BLaER1 (cell line): Measurements from ENCODE around the gene RDH11.

Experiments used
- H3K27ac ChIP-seq: shearing (Covaris generic); formaldehyde crosslinking; 2 replicates; pipeline ENCODE4 v1.8.1; 2022
- H3K27me3 ChIP-seq: shearing (Covaris generic); formaldehyde crosslinking; 2 replicates; pipeline ENCODE4 v1.8.1; 2022
- H3K36me3 ChIP-seq: shearing (Covaris generic); formaldehyde crosslinking; 2 replicates; pipeline ENCODE4 v1.8.1; 2022
- H3K4me1 ChIP-seq: shearing (Covaris generic); formaldehyde crosslinking; 2 replicates; pipeline ENCODE4 v1.8.1; 2022
- H3K4me2 ChIP-seq: shearing (Covaris generic); formaldehyde crosslinking; 2 replicates; pipeline ENCODE4 v1.8.1; 2022
- H3K4me3 ChIP-seq: shearing (Covaris generic); formaldehyde crosslinking; 2 replicates; pipeline ENCODE4 v1.8.1; 2022
- H3K9ac ChIP-seq: shearing (Covaris generic); formaldehyde crosslinking; 2 replicates; pipeline ENCODE4 v1.8.1; 2022
- H3K9me3 ChIP-seq: shearing (Covaris generic); formaldehyde crosslinking; 2 replicates; pipeline ENCODE4 v1.8.1; 2022
- H4K20me1 ChIP-seq: shearing (Covaris generic); formaldehyde crosslinking; 2 replicates; pipeline ENCODE4 v1.8.1; 2022
- Cebpa-rat ChIP-seq: shearing (Covaris generic); IDR thresholded peaks from 2 replicates; pipeline ENCODE4 v1.8.1; 2022

The RDH11 gene, protein sequence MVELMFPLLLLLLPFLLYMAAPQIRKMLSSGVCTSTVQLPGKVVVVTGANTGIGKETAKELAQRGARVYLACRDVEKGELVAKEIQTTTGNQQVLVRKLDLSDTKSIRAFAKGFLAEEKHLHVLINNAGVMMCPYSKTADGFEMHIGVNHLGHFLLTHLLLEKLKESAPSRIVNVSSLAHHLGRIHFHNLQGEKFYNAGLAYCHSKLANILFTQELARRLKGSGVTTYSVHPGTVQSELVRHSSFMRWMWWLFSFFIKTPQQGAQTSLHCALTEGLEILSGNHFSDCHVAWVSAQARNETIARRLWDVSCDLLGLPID

GRCh38 chr14:67695394-67695949 lies at the start of gene RDH11:
Gene RDH11 (minus strand): TSS chr14:67695764. CDS start chr14:67695703, 61 bp downstream.
- H3K27ac ChIP-seq = peak within 1 kb of the TSS; percentile 77
- TF ChIP-seq Cebpa-rat = peak; percentile 89
- peaks cover 23% of the 10 kb centered on the region for H3K4me1 ChIP-seq
- H3K36me3 ChIP-seq = peaks cover 32% of the 10 kb centered on the region
- H3K4me2 ChIP-seq = peak within 1 kb of the TSS; percentile 82
- H3K27me3 ChIP-seq = no peaks in the 10 kb centered on the region
- no peaks in the 10 kb centered on the region for H3K9me3 ChIP-seq
- H3K4me3 ChIP-seq = peak within 1 kb of the TSS; percentile 89
- peaks cover 35% of the 10 kb centered on the region for H4K20me1 ChIP-seq
- peak within 1 kb of the TSS; percentile 86 for H3K9ac ChIP-seq

DNA sequence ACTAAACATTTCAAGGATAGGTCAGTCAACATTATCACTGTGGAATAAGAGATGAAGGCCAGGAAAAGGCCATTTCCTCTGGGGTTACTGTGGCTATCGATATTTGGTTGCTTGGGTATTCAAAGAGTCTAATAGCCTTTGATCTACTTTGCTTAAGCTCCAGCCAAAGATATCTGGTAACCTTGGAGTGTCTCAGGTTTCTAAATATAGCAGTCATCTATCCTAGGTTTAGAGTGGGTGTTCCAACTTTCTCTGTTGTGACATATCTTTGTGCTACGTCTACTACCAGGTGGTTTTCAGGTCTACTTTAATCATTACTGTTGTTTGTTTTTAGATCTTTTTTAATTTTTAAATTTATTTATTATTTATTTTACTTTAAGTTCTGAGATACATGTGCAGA lies 48.5 kb upstream of the RDH11 start:
- Histone ChIP-seq H3K27ac (no peak overlapping the region), H3K4me3 (no peak overlapping the region), H3K4me2 (no peak overlapping the region), H3K9me3 (no peaks in the 10 kb centered on the region), H3K9ac (no peak overlapping the region), H3K36me3 (peaks cover 18% of the 10 kb centered on the region), H4K20me1 (no peaks in the 10 kb centered on the region), H3K4me1 (no peaks in the 10 kb centered on the region), H3K27me3 (no peaks in the 10 kb centered on the region)
- TF ChIP-seq Cebpa-rat = no peak

GRCh38 chr14:67738740-67739504 lies 43.4 kb upstream of the RDH11 start:
- H3K4me2 ChIP-seq = no peak overlapping the region

DNA sequence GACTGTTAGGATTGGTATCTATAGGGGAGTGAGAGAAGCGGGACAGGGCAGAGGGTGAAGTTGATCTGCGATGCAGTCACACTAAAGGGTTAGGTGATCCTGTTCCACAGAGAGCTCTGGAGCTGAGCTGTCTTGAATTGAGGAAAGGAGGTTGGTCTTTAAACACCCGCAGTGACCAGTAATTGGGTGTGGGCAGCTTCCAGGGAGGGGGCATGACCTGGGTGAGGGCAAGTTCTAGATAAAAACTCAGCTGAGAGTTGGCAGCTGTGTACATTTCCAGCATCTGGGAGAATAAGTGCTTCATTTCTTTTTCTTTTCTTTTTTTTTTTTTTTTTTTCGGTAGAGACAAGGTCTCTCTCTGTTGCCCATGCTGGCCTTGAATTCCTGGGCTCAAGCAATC lies 41.2 kb upstream of the RDH11 start:
- Histone ChIP-seq H4K20me1 (no peaks in the 10 kb centered on the region), H3K4me2 (no peak overlapping the region), H3K36me3 (no peaks in the 10 kb centered on the region), H3K4me1 (no peaks in the 10 kb centered on the region), H3K4me3 (no peak overlapping the region), H3K9me3 (no peaks in the 10 kb centered on the region), H3K27ac (no peak overlapping the region), H3K27me3 (no peaks in the 10 kb centered on the region), H3K9ac (no peak overlapping the region)
- TF ChIP-seq Cebpa-rat = no peak

More at GRCh38 chr14:67738740-67739504, 43.4 kb upstream of the RDH11 start:
- H3K9me3 ChIP-seq = no peaks in the 10 kb centered on the region
- TF ChIP-seq Cebpa-rat = no peak
- no peak overlapping the region for H3K9ac ChIP-seq
- no peaks in the 10 kb centered on the region for H3K36me3 ChIP-seq
- H3K27ac ChIP-seq = no peak overlapping the region
- no peaks in the 10 kb centered on the region for H3K27me3 ChIP-seq
- H4K20me1 ChIP-seq = no peaks in the 10 kb centered on the region
- no peak overlapping the region for H3K4me3 ChIP-seq
- H3K4me1 ChIP-seq = no peaks in the 10 kb centered on the region

DNA sequence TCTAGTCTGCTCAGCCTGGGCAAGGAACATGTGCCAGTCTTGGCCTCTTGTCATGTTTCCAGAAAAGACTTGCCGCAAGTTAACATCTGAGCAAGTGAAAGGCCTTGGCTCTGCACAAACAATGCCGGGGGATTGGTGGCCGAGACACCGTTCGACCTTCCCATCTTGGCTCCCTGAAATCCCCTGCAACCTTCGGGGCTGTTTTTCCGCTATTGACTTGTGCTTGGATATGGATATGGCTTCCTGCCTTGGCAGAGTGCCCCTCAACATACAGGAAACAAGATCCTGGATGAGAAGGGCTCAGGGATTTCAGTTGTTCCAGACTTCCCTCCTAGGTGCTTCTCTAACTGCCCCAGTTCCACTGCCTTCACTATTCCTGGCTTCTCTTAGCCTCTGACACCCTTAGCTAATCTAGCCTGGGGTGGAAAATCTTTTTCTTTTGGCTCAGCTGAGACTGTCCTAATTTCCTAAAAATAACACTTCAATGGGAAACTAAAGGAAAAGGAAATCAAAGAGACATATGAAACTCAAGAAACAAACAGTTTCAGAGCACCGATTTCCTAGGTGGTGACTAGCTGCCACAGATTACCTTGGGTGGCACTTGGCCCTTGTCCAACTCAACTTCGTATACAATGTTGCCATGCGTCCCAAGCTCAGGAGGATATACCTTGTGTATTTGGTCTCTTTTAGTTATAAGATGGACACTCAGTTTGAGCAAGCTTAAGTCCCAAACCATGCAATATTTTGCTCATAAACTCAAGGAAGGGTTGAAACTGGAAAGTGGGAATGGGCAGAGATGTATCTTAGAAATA lies 40.0 kb upstream of the RDH11 start:
- H3K27ac ChIP-seq = no peak overlapping the region
- H3K9ac ChIP-seq = no peak overlapping the region
- H3K4me1 ChIP-seq = no peaks in the 10 kb centered on the region
- H3K4me3 ChIP-seq = no peak overlapping the region
- no peak for TF ChIP-seq Cebpa-rat
- H4K20me1 ChIP-seq = no peaks in the 10 kb centered on the region
- H3K4me2 ChIP-seq = no peak overlapping the region
- H3K27me3 ChIP-seq = no peaks in the 10 kb centered on the region
- no peaks in the 10 kb centered on the region for H3K9me3 ChIP-seq
- no peaks in the 10 kb centered on the region for H3K36me3 ChIP-seq

DNA sequence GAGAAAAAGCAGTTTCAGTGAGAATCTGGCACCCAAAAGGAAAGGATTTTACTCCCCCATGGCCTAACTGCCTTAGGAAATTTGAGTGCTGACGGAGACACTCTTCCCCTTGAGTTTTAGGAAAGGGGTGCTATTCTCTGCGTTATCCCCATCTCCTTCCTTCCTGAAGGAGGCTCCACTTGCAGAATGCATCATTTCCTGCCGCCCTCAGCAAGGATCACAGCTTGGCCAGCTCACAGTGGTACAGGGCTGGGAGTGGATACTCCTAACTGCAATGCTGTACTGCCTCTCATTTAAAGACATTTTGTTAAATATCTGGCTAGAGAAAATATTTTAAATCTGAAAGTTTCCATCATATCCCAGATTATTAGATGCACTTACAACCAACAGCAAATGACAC lies 39.1 kb upstream of the RDH11 start:
- no peaks in the 10 kb centered on the region for H4K20me1 ChIP-seq
- no peaks in the 10 kb centered on the region for H3K36me3 ChIP-seq
- H3K9me3 ChIP-seq = no peaks in the 10 kb centered on the region
- no peak overlapping the region for H3K4me2 ChIP-seq
- no peak overlapping the region for H3K4me3 ChIP-seq
- H3K9ac ChIP-seq = no peak overlapping the region
- TF ChIP-seq Cebpa-rat = no peak
- no peak overlapping the region for H3K27ac ChIP-seq
- H3K27me3 ChIP-seq = no peaks in the 10 kb centered on the region
- H3K4me1 ChIP-seq = no peaks in the 10 kb centered on the region

DNA sequence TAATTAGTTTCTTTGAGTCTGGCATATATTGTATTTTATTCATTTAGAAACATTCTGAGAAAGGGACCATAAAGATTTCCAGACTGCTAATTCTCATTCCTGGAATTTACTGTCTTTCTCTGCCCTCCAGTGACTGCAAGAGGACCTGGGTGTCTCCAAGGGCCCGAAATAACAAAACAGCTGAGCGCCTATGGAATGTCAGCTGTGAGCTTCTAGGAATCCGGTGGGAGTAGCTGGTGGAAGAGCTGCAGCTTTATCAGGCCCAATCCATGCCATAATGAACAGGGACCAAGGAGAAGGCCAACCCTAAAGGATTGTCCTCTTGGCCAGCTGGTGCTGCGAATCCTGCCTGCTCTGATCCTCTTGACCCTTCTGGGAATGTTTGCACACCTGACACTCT lies 38.1 kb upstream of the RDH11 start:
- H3K27ac ChIP-seq = no peak overlapping the region
- no peak overlapping the region for H3K4me2 ChIP-seq
- H4K20me1 ChIP-seq = no peaks in the 10 kb centered on the region
- no peaks in the 10 kb centered on the region for H3K4me1 ChIP-seq
- no peaks in the 10 kb centered on the region for H3K9me3 ChIP-seq
- no peak overlapping the region for H3K9ac ChIP-seq
- no peak overlapping the region for H3K4me3 ChIP-seq
- TF ChIP-seq Cebpa-rat = no peak
- no peaks in the 10 kb centered on the region for H3K27me3 ChIP-seq
- H3K36me3 ChIP-seq = no peaks in the 10 kb centered on the region

DNA sequence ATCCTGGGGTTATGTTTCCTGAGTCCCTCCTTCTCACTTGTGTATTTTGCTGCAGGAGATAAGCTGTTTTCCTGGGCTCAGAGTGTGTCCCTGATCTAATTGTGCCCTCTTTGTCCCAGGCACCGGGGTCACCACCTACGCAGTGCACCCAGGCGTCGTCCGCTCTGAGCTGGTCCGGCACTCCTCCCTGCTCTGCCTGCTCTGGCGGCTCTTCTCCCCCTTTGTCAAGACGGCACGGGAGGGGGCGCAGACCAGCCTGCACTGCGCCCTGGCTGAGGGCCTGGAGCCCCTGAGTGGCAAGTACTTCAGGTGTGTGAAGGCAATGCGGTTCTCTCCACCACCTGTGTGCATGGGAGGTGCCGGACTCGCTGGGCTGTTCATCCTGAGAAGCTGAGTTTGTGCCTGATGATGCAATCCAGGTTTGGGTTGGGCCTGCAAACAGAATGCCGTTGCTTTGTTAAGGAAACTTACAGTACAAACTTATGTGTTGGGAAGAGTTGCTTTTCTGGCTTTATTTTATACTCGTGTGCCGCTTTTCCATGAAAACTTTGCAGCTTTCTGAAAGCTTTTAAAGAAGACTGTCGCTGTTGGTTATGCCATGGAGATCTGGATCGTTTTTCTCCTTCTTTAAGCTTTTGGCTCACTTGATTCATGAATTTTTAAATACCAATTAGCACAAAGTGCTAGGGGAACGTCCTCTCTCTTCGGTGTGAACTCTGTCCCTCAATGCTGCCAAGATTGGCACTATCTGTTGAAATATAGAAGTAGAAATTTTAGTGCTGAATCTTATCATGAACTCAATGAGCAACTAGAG lies 33.7 kb upstream of the RDH11 start:
- no peaks in the 10 kb centered on the region for H4K20me1 ChIP-seq
- no peak overlapping the region for H3K9ac ChIP-seq
- no peaks in the 10 kb centered on the region for H3K9me3 ChIP-seq
- no peaks in the 10 kb centered on the region for H3K4me1 ChIP-seq
- H3K27me3 ChIP-seq = no peaks in the 10 kb centered on the region
- no peak overlapping the region for H3K4me3 ChIP-seq
- H3K4me2 ChIP-seq = no peak overlapping the region
- TF ChIP-seq Cebpa-rat = no peak
- H3K36me3 ChIP-seq = no peaks in the 10 kb centered on the region
- no peak overlapping the region for H3K27ac ChIP-seq

GRCh38 chr14:67728258-67728657 lies 32.7 kb upstream of the RDH11 start:
- no peak overlapping the region for H3K9ac ChIP-seq
- no peak overlapping the region for H3K4me3 ChIP-seq
- TF ChIP-seq Cebpa-rat = no peak
- H3K27me3 ChIP-seq = no peaks in the 10 kb centered on the region
- H3K27ac ChIP-seq = no peak overlapping the region
- H3K4me1 ChIP-seq = no peaks in the 10 kb centered on the region
- H3K9me3 ChIP-seq = peaks cover 8% of the 10 kb centered on the region; the same call in 1 of the 2 replicates
- no peaks in the 10 kb centered on the region for H3K36me3 ChIP-seq
- no peak overlapping the region for H3K4me2 ChIP-seq
- H4K20me1 ChIP-seq = no peaks in the 10 kb centered on the region
